KOPT-K1 (cell line): ENCODE results near the gene MRPS22.
"Not testable (repeated sequence)": the region's sequence is repeated elsewhere in the genome, so short reads cannot be mapped to it uniquely, and the experiment has no call there.

ENCODE experiments used
- H3K27ac ChIP-seq: fragments of 200-600 bp; sonication (generic); 2 replicates; pipeline ENCODE4 v1.5.1; 2016; ENCODE audit warnings: antibody characterized with exemption, mild to moderate bottlenecking, low read depth, low read length; ENCODE audit not compliant: poor library complexity, severe bottlenecking
- H3K36me3 ChIP-seq: fragments of 200-600 bp; sonication (generic); 2 replicates; pipeline ENCODE4 v1.5.1; 2017; ENCODE audit warnings: antibody characterized with exemption, mild to moderate bottlenecking, low read length, moderate library complexity; ENCODE audit not compliant: insufficient read depth
- H3K9me3 ChIP-seq: fragments of 200-600 bp; sonication (generic); 2 replicates; pipeline ENCODE4 v1.5.1; 2017; ENCODE audit warnings: antibody characterized with exemption, low read length, mild to moderate bottlenecking; ENCODE audit not compliant: insufficient read depth, poor library complexity, severe bottlenecking

Gene MRPS22

GRCh38 chr3:139342054-139342453, 1.8 kb upstream of the MRPS22 start:
- Histone ChIP-seq H3K27ac (no peak overlapping the region), H3K9me3 (no peaks in the 10 kb centered on the region), H3K36me3 (peaks cover 5% of the 10 kb centered on the region)

GRCh38 chr3:139346771-139347170, 3.0 kb downstream of the MRPS22 start:
- no peaks in the 10 kb centered on the region for H3K9me3 ChIP-seq
- H3K36me3 ChIP-seq: peaks cover 52% of the 10 kb centered on the region
- no peak overlapping the region for H3K27ac ChIP-seq

GRCh38 chr3:139353920-139354556, 10.2 kb downstream of the MRPS22 start:
- Histone ChIP-seq H3K9me3 (no peaks in the 10 kb centered on the region), H3K27ac (no peak overlapping the region), H3K36me3 (peaks cover 100% of the 10 kb centered on the region)

- Histone ChIP-seq H3K36me3 (peaks cover 100% of the 10 kb centered on the region), H3K9me3 (no peaks in the 10 kb centered on the region), H3K27ac (no peak overlapping the region)
These were observed 10.8 kb downstream of the MRPS22 start for GRCh38 chr3:139354661-139355060.

- Histone ChIP-seq H3K27ac (no peak overlapping the region), H3K36me3 (peaks cover 100% of the 10 kb centered on the region), H3K9me3 (no peaks in the 10 kb centered on the region)
These were observed 11.7 kb downstream of the MRPS22 start for GRCh38 chr3:139355476-139355875.

GRCh38 chr3:139355891-139356290, 12.1 kb downstream of the MRPS22 start:
- no peaks in the 10 kb centered on the region for H3K9me3 ChIP-seq
- H3K27ac ChIP-seq: no peak overlapping the region
- peaks cover 100% of the 10 kb centered on the region for H3K36me3 ChIP-seq

- no peak overlapping the region for H3K27ac ChIP-seq
- no peaks in the 10 kb centered on the region for H3K9me3 ChIP-seq
- H3K36me3 ChIP-seq: peaks cover 100% of the 10 kb centered on the region
These were observed 14.1 kb downstream of the MRPS22 start for GRCh38 chr3:139357899-139358298.

- peaks cover 100% of the 10 kb centered on the region for H3K36me3 ChIP-seq
- H3K9me3 ChIP-seq: no peaks in the 10 kb centered on the region
- H3K27ac ChIP-seq: no peak overlapping the region
These were observed 15.2 kb downstream of the MRPS22 start for GRCh38 chr3:139358841-139359562.

GRCh38 chr3:139361276-139361675, 17.5 kb downstream of the MRPS22 start:
- Histone ChIP-seq H3K36me3 (peaks cover 100% of the 10 kb centered on the region), H3K27ac (no peak overlapping the region), H3K9me3 (no peaks in the 10 kb centered on the region)

GRCh38 chr3:139364549-139364948, 20.7 kb downstream of the MRPS22 start:
- H3K27ac ChIP-seq: no peak overlapping the region
- H3K9me3 ChIP-seq: no peaks in the 10 kb centered on the region
- peaks cover 100% of the 10 kb centered on the region for H3K36me3 ChIP-seq

- H3K9me3 ChIP-seq: no peaks in the 10 kb centered on the region
- H3K36me3 ChIP-seq: peaks cover 93% of the 10 kb centered on the region
- H3K27ac ChIP-seq: no peak overlapping the region
These were observed 30.3 kb downstream of the MRPS22 start for GRCh38 chr3:139374099-139374498.

GRCh38 chr3:139377378-139377777, 33.6 kb downstream of the MRPS22 start:
- no peak overlapping the region for H3K27ac ChIP-seq
- no peaks in the 10 kb centered on the region for H3K9me3 ChIP-seq
- peaks cover 93% of the 10 kb centered on the region for H3K36me3 ChIP-seq

- H3K9me3 ChIP-seq: no peaks in the 10 kb centered on the region
- peaks cover 90% of the 10 kb centered on the region for H3K36me3 ChIP-seq
- no peak overlapping the region for H3K27ac ChIP-seq
These were observed 34.9 kb downstream of the MRPS22 start for GRCh38 chr3:139378587-139379241.

GRCh38 chr3:139380575-139380974, 36.8 kb downstream of the MRPS22 start:
- no peak overlapping the region for H3K27ac ChIP-seq
- peaks cover 83% of the 10 kb centered on the region for H3K36me3 ChIP-seq
- H3K9me3 ChIP-seq: no peaks in the 10 kb centered on the region

- H3K27ac ChIP-seq, H3K9me3 ChIP-seq: not testable (repeated sequence)
- H3K36me3 ChIP-seq: peaks cover 69% of the 10 kb centered on the region
These were observed 38.5 kb downstream of the MRPS22 start for GRCh38 chr3:139382291-139382690.
